Measurements from ENCODE around the gene TNIK. TPM values are rescaled to one million over a fixed set of nuclear protein-coding genes. Genes with fewer than 3 reads are reported as not detected.

Gene TNIK
- total RNA-seq, 2 donors from 2014 or later, result 13.6 to 16.0 TPM

DNA sequence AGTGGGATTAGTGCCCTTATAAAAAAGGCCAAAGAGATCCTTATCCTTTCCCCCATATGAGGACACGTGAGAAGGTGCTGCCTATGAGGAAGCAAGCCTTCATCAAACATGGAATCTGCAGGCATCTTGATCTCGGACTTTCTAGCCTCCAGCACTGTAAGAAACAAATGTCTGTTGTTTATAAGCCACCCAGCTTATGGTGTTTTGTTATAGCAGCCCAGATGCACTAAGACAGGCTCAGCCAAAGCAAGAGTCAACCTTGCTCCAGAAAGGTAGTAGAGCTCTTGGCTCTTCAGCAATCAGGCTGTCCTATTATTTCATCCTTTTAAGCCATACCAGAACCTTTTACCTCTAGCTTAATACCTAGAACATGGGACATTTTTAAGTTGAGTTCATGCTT lies 12.3 kb upstream of the TNIK start:
- DNase-seq (no peak), ATAC-seq (no peak)
- intact Hi-C loops (cut with DNase I), result no loop called here

DNA sequence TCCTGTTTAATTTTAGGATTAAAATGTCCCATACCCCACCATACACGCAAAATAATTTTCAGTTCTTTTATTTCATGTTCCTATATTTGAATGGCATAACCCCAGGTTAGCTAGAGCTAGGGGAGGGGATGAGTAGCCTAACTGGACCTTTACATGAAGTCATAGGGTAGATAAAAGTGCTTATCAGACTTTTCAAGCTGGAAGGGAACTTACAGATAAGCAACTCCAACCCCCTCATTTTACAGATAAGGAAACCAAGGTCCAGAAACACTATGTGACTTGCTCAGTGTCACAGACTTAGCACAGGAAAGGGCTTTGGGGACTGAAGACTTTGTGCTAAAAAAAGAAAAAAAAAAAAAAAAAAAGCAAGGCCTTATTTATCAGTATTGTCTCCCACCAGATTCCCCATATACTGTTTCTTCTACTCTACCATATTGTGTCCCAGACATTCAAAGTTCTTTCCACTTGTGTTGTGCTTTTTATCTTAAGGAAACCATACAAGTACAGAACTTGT lies 10.6 kb upstream of the TNIK start:
- intact Hi-C loops (cut with DNase I), result no loop called here
- DNase-seq (no peak), ATAC-seq (no peak)

GRCh38 chr3:171469376-171469775 lies 9.2 kb upstream of the TNIK start:
- intact Hi-C loops (cut with DNase I), result no loop called here
- DNase-seq (no peak), ATAC-seq (no peak)

DNA sequence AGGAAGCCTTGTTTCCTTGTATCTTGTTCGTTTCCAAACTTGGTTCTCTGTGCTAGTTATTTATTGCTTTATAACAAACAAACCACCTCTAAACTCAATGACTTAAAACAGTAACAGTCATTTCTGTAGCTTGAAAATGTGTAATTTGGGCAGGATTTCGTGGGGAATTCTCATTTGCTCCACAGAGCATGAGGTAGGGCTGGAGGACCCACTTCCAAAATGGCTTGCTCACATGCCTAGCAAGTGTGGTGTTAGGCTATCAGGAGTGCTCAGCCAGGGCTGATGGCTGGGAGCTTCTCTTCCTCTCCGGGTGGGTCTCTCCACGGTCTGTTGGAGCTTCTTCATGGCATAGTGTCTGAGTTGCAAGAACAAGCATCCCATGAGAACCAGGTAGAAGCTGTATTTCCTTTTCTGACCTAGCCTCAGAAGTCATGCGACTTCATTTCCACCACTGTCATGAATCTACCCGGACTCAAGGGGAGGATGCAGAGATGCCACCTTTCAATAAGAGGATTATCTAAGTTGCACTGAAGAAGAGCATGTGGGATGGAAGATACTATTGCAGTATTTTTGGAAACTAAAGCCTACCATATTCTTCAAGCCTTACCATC lies 8.2 kb upstream of the TNIK start:
- intact Hi-C loops (cut with DNase I), result no loop called here
- no peak for ATAC-seq
- no peak for DNase-seq

DNA sequence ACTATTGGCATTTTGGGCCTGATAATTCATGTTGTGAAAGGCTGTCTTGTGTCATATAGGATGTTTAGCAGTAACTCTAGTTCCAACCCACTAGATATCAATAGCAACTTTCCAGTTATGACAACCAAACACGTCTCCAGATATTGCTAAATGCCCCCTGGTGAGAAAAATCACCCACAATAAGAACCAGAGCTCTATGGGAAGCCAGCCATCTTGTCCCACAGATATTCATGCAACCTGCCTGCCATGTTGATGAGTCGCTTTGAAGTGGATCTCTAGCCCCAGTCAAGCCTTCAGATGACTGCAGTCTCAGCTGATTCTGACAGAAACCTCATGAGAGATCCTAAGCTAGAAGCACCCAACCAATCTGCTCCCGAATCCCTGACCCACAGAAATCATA lies 5.6 kb upstream of the TNIK start:
- DNase-seq, result no peak
- ATAC-seq, result no peak
- intact Hi-C loops (cut with DNase I), result no loop called here

- intact Hi-C loops (cut with DNase I), result no loop called here
- ATAC-seq (no peak), DNase-seq (no peak)
Observed at GRCh38 chr3:171464462-171464861, 4.3 kb upstream of the TNIK start.

- DNase-seq (no peak), ATAC-seq (no peak)
- intact Hi-C loops (cut with DNase I), result no loop called here
Observed at GRCh38 chr3:171462224-171462623, 2.0 kb upstream of the TNIK start.

DNA sequence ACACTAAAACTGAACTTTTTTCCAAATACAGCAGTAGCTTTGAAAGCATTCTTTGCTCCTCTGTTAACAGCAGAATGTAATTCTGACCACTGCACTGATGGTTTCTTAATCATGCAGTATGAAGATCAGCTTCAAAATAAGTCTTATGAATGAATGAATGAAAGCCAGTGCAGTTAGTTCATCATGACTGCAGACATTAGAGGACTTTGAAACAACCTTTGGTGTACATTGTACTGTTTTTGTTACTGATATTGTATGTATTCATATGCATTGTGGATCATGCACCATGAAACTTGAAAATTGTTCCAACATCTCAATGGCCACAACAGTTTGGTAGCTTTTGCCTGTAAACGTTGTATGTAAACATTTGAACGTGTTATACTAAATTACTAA lies 1.3 kb upstream of the TNIK start:
- no peak for DNase-seq

DNA sequence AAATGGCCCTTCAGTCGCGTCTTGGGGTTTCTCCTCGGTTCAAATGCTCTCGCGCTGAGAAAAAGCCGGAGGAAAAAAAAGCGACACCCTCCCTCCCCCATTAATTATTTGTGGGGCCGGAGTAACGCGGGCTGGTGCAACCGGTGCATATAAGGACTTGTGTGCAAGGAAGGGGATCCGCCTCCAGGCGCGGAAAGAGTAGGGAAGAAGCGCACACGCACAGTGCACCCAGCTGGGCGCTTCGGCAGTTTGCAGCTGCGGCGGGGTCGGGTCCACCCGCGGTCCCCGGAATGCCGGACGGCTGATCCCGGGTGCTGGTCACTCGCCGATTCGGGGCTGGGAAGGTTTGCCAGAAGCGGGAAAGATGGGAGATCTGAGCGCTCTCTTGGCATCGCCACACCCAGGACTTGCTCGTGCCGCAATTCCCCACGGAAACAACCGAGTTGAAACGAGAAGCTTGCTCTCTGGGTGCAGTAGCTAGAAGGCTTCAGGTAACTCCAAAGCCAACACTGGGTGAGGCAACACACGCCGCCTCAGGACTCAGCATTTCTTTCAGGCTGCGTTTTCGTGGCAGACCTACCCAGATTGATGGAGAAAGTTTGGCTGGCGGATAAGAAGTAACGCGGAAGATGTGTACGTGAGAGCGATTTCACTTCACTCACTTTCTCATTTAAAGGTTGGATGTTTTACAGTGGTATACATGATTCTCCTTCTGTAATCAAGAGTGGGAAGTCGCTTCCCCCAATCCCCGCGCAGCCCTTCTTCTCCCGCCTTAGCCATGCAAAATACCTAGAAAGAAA lies 720 bp upstream of the TNIK start:
- peak; percentile 55 to 73 for ATAC-seq
- intact Hi-C loops (cut with DNase I), result no loop called here
- peak; percentile 55 for DNase-seq

More for the DNA sequence above, 1.3 kb upstream of the TNIK start:
- ATAC-seq, result no peak
- intact Hi-C loops (cut with DNase I), result no loop called here

- DNase-seq (peak; percentile 31), ATAC-seq (peak; percentile 28 to 47)
- intact Hi-C loops (cut with DNase I), result loop anchor here in 1 of 2 donors (5.0 to 10.0 kb wide), 2 partner anchors 135 to 272 kb away; no protein-coding TSS in a partner anchor
Observed at GRCh38 chr3:171459137-171459941, 866 bp downstream of the TNIK start.

DNA sequence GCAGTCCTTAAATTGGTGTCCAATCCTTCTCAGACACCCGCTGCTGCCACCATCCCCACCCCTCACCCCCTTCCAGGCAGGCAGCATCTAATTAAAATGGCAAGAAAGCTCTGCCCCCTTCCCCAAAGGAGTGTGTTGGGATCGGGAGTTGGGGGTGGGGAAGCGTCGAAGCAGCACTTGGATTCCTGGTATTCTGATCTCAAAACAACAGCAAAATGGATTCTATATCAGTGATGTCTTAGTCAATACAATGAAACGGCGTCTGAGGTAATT lies 1.4 kb downstream of the TNIK start:
- no peak for DNase-seq
- ATAC-seq, result no peak
- intact Hi-C loops (cut with DNase I), result loop anchor here in 1 of 2 donors (5.0 to 10.0 kb wide), 2 partner anchors 134 to 271 kb away; no protein-coding TSS in a partner anchor

GRCh38 chr3:171458071-171458863 lies 1.9 kb downstream of the TNIK start:
- intact Hi-C loops (cut with DNase I), result loop anchor here in 1 of 2 donors (5.0 to 10.0 kb wide), 2 partner anchors 133 to 271 kb away; no protein-coding TSS in a partner anchor
- no peak for ATAC-seq
- no peak for DNase-seq

GRCh38 chr3:171457607-171458061 lies 2.6 kb downstream of the TNIK start:
- DNase-seq, result no peak
- no peak for ATAC-seq
- intact Hi-C loops (cut with DNase I), result loop anchor here in 1 of 2 donors (5.0 to 10.0 kb wide), 2 partner anchors 133 to 270 kb away; no protein-coding TSS in a partner anchor

DNA sequence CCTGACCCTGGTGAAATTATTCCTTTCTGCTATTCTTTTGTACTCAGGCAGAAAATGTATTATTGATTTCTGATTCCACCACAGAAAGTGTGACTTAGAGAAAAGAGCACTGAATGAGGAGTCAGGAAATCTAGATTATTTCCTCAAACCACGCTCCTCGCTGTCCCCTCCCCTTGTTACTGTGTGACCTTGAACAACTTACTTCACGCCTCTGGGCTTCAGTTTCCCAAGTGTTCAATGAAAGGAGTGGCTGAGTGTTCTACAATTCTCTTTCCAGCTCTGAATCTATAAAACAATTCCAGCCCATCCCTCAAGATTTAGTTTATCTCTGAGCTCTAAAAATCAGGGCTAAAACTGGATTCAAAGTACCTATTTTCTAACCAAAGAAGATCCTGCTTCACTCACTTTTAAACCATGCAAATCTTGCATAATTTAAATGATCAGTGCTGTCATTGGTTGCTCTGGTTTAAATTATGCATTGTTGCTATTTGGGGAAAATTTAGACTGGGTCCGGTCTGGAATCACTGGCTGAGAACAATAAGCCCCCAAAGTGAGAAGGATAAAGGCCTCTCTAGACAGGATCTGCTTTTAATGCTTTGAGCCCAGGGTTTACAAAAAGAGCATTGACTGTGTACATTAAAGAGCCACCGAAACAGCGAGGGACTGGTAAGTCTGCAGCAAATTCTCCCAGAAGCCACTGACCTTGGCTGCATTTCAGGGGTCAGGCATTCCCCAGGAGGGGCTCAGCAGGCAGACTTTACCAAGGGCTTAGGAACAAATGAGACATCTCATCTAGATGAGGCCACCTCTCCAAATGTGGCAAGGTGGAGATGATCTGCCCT lies 3.2 kb downstream of the TNIK start:
- no peak for DNase-seq
- no peak for ATAC-seq
- intact Hi-C loops (cut with DNase I), result loop anchor here in 1 of 2 donors (5.0 to 10.0 kb wide), 2 partner anchors 132 to 270 kb away; no protein-coding TSS in a partner anchor

GRCh38 chr3:171455603-171456550 lies 4.3 kb downstream of the TNIK start:
- ATAC-seq (no peak), DNase-seq (no peak)
- intact Hi-C loops (cut with DNase I), result loop anchor here in 1 of 2 donors (5.0 to 10.0 kb wide), 2 partner anchors 131 to 269 kb away; no protein-coding TSS in a partner anchor

- ATAC-seq (no peak), DNase-seq (no peak)
- intact Hi-C loops (cut with DNase I), result loop anchor here in 1 of 2 donors (10.0 kb wide), 1 partner anchor 129 kb away; no protein-coding TSS in a partner anchor
Observed at GRCh38 chr3:171454041-171454440, 6.2 kb downstream of the TNIK start.
